Smooth muscle cell (in vitro differentiated cells): ENCODE data around the gene FDXR. TPM values are rescaled to one million over a fixed set of nuclear protein-coding genes. Genes with fewer than 3 reads are reported as not detected.

ENCODE experiments used
- DNase-seq: peaks from one replicate; lab custom pipeline; 2025; ENCODE audit not compliant: unreplicated experiment; lab: John Stamatoyannopoulos, UW
- H2AFZ ChIP-seq: fragments of 200-600 bp; sonication (generic); 2 replicates; pipeline ENCODE4 v1.6.0; 2016; ENCODE audit warnings: antibody characterized with exemption, low read depth, mild to moderate bottlenecking
- H3F3A ChIP-seq: fragments of 200-600 bp; sonication (generic); 2 replicates; pipeline ENCODE4 v1.6.0; 2017; ENCODE audit warnings: antibody characterized with exemption, low read depth
- H3K27ac ChIP-seq: fragments of 200-600 bp; sonication (generic); 2 replicates; pipeline ENCODE4 v1.5.1; 2016; ENCODE audit warnings: low read depth, mild to moderate bottlenecking
- H3K27me3 ChIP-seq: fragments of 200-600 bp; sonication (generic); 2 replicates; pipeline ENCODE4 v1.6.1; 2016; ENCODE audit warnings: low read depth, mild to moderate bottlenecking
- H3K36me3 ChIP-seq: fragments of 200-600 bp; sonication (generic); 2 replicates; pipeline ENCODE4 v1.5.1; 2016; ENCODE audit warnings: low read depth
- H3K4me1 ChIP-seq: fragments of 200-600 bp; sonication (generic); 2 replicates; pipeline ENCODE4 v1.5.1; 2016; ENCODE audit warnings: low read depth
- H3K4me2 ChIP-seq: fragments of 200-600 bp; sonication (generic); 2 replicates; pipeline ENCODE4 v1.6.0; 2016; ENCODE audit warnings: mild to moderate bottlenecking
- H3K4me3 ChIP-seq: fragments of 200-600 bp; sonication (generic); 2 replicates; pipeline ENCODE4 v1.5.1; 2016; ENCODE audit warnings: mild to moderate bottlenecking
- H3K79me2 ChIP-seq: fragments of 200-600 bp; sonication (generic); 2 replicates; pipeline ENCODE4 v1.6.0; 2016; ENCODE audit warnings: low read depth, mild to moderate bottlenecking
- H3K9ac ChIP-seq: fragments of 200-600 bp; sonication (generic); 2 replicates; pipeline ENCODE4 v1.6.0; 2016; ENCODE audit warnings: low read depth
- H3K9me3 ChIP-seq: fragments of 200-600 bp; sonication (generic); replicated peaks from 2 replicates; pipeline ENCODE4 v1.5.1; 2016; ENCODE audit warnings: low read depth
- H4K20me1 ChIP-seq: fragments of 200-600 bp; sonication (generic); 2 replicates; pipeline ENCODE4 v1.6.0; 2016; ENCODE audit warnings: low read depth
- WGBS: methylation state at CpG from one replicate; pipeline ENCODE4 v1.1.7; 2016; ENCODE audit warnings: low lambda C conversion rate; 5-methylcytosine and 5-hydroxymethylcytosine counted together
- polyA plus RNA-seq: library from polyadenylated mRNA; unstranded; fragments of >200 nt; fragmentation: Nextera tagmentation; extraction: Ambion mirVana; gene quantifications from 2 replicates; pipeline ENCODE4 v1.2.1, GENCODE V29; 2016
- total RNA-seq: library from RNA; depleted of rRNA; stranded (reverse); fragments of >200 nt; gene quantifications from 2 replicates; pipeline ENCODE4 v1.2.3, GENCODE V29; 2014
- TF ChIP-seq, protein P1 (sequence below): fragments of 200-600 bp; sonication (generic); IDR thresholded peaks from 2 replicates; pipeline ENCODE4 v1.5.1; 2017; ENCODE audit warnings: borderline replicate concordance, mild to moderate bottlenecking, antibody characterized with exemption; ENCODE audit not compliant: insufficient read depth, poor library complexity, severe bottlenecking

Gene FDXR
- total and polyA plus RNA-seq, 2 experiments from 2014 or later, result 5.6 to 18.7 TPM

GRCh38 chr17:74857191-74857590 lies 15.6 kb downstream of the FDXR start:
- Histone ChIP-seq H3F3A (no peaks in the 10 kb centered on the region), H4K20me1 (peaks cover 3% of the 10 kb centered on the region), H3K79me2 (no peaks in the 10 kb centered on the region), H3K27ac (no peak overlapping the region), H3K9ac (no peak overlapping the region), H3K36me3 (no peaks in the 10 kb centered on the region), H3K4me2 (no peak overlapping the region), H2AFZ (no peak overlapping the region), H3K4me1 (peaks cover 13% of the 10 kb centered on the region), H3K9me3 (no peaks in the 10 kb centered on the region), H3K27me3 (peaks cover 96% of the 10 kb centered on the region), H3K4me3 (no peak overlapping the region)
- TF ChIP-seq, protein P1, sequence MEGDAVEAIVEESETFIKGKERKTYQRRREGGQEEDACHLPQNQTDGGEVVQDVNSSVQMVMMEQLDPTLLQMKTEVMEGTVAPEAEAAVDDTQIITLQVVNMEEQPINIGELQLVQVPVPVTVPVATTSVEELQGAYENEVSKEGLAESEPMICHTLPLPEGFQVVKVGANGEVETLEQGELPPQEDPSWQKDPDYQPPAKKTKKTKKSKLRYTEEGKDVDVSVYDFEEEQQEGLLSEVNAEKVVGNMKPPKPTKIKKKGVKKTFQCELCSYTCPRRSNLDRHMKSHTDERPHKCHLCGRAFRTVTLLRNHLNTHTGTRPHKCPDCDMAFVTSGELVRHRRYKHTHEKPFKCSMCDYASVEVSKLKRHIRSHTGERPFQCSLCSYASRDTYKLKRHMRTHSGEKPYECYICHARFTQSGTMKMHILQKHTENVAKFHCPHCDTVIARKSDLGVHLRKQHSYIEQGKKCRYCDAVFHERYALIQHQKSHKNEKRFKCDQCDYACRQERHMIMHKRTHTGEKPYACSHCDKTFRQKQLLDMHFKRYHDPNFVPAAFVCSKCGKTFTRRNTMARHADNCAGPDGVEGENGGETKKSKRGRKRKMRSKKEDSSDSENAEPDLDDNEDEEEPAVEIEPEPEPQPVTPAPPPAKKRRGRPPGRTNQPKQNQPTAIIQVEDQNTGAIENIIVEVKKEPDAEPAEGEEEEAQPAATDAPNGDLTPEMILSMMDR, result no peak
- WGBS, result 79% methylated on average over 4 of the region's 4 CpGs
- no peak for DNase-seq

DNA sequence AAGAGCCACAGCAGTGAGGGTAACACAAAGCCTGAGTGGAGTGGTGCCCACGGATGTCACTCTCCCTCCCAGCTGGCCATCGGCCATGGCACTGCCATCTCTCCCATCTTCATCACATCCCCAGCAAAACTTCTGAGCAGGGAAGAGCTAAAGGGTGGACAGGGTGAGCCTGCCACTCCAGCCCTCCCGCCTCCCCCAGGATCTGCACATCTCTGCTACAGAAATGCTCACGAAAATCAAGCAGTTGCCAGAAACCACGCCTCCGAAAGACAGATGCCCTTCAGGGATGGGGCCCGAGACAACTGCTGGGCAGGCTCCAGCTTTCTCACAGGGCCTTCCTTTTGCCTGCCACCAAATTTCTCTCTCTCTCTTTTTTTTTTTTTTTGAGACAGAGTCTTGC lies 16.7 kb downstream of the FDXR start:
- Histone ChIP-seq H3K4me2 (no peak overlapping the region), H3K27me3 (peaks cover 98% of the 10 kb centered on the region), H3K4me3 (no peak overlapping the region), H3F3A (no peaks in the 10 kb centered on the region), H2AFZ (no peak overlapping the region), H3K36me3 (no peaks in the 10 kb centered on the region), H4K20me1 (no peaks in the 10 kb centered on the region), H3K9ac (no peak overlapping the region), H3K79me2 (no peaks in the 10 kb centered on the region), H3K27ac (no peak overlapping the region), H3K9me3 (no peaks in the 10 kb centered on the region), H3K4me1 (peaks cover 12% of the 10 kb centered on the region)
- TF ChIP-seq, protein P1, result no peak
- 90% methylated on average over 7 of the region's 7 CpGs for WGBS
- DNase-seq, result no peak

DNA sequence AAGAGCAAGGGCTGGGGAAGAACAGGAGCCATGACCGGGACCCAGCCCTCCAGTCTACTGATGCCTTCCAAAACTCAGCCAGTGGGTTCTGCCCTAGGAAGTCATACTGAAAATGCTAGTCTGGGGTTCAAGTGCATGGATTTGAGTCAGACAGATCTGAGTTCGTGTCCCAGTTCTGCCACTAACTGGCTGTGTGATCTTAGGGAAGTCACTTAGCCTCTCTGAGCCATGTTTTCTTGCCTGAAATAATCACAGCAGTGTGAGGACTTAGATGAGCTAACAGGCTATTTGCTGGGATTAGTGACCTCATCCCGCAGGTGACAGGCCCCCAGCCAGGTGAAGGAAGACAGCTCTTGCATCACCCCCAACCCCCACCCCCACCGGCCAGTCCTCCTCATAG lies 17.5 kb downstream of the FDXR start:
- no peaks in the 10 kb centered on the region for H3K36me3 ChIP-seq

DNA sequence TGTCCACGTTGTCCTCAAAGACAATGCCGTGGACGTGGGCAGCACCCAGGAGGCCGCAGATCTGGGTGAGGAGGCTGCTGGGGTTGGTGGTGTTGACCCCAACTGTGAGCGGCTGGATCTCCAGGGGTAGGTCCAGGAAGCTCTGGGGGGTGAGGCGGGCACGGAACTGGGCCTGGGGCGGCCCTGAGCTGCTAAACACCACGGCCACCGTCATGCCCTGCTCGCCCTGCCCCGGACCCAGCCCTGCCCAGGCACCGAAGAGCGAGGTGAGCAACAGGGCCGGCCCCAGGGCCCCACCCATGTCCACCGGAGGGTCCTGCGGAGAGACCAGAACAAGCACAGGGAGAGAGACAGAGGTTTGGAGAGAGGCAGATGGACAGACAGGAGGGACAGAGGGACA lies 18.0 kb downstream of the FDXR start:
- TF ChIP-seq, protein P1, result no peak
- DNase-seq, result no peak
- WGBS, result 88% methylated on average over 17 of the region's 17 CpGs

More for the DNA sequence above, 17.5 kb downstream of the FDXR start:
- Histone ChIP-seq H3K27ac (no peak overlapping the region), H3K9me3 (no peaks in the 10 kb centered on the region), H3K79me2 (no peaks in the 10 kb centered on the region), H4K20me1 (no peaks in the 10 kb centered on the region), H3K4me1 (peaks cover 7% of the 10 kb centered on the region), H2AFZ (no peak overlapping the region), H3K27me3 (peaks cover 98% of the 10 kb centered on the region), H3K4me3 (no peak overlapping the region), H3K4me2 (no peak overlapping the region), H3K9ac (no peak overlapping the region), H3F3A (no peaks in the 10 kb centered on the region)
- DNase-seq, result no peak
- WGBS, result 86% methylated on average over 3 of the region's 4 CpGs
- TF ChIP-seq, protein P1, result no peak

More for the DNA sequence above, 18.0 kb downstream of the FDXR start:
- H3K79me2 ChIP-seq, result no peaks in the 10 kb centered on the region
- no peaks in the 10 kb centered on the region for H3F3A ChIP-seq
- H3K27ac ChIP-seq, result no peak overlapping the region
- H3K36me3 ChIP-seq, result no peaks in the 10 kb centered on the region
- H3K4me1 ChIP-seq, result peaks cover 7% of the 10 kb centered on the region
- H3K4me3 ChIP-seq, result no peak overlapping the region
- H3K9me3 ChIP-seq, result no peaks in the 10 kb centered on the region
- no peaks in the 10 kb centered on the region for H4K20me1 ChIP-seq
- H3K27me3 ChIP-seq, result peaks cover 95% of the 10 kb centered on the region
- no peak overlapping the region for H3K9ac ChIP-seq
- H2AFZ ChIP-seq, result no peak overlapping the region
- H3K4me2 ChIP-seq, result no peak overlapping the region
